GM18505 (cell line): ENCODE results near the gene C19orf85.

Experiments
- ATAC-seq: cut with Tn5 transposase; IDR thresholded peaks from one replicate; pipeline ENCODE4 v1.9.1; 2021; ENCODE audit not compliant: unreplicated experiment
- POLR2A ChIP-seq: IDR thresholded peaks from 4 replicates; pipeline ENCODE4 v1.6.1; 2011; ENCODE audit warnings: borderline replicate concordance; ENCODE audit not compliant: insufficient read depth, insufficient read length; ENCODE audit errors: extremely low read depth

The C19orf85 gene

GRCh38 chr19:55485439-55486011 is 21.0 kb upstream of the C19orf85 start:
- TF ChIP-seq POLR2A, result no peak
- no peak for ATAC-seq

GRCh38 chr19:55484593-55485438 is 20.3 kb upstream of the C19orf85 start, which contains the start of gene NAT14:
TSS of gene NAT14 (plus strand) at chr19:55485188. CDS start at chr19:55485709, 521 bp downstream.
- TF ChIP-seq POLR2A, result no peak

DNA sequence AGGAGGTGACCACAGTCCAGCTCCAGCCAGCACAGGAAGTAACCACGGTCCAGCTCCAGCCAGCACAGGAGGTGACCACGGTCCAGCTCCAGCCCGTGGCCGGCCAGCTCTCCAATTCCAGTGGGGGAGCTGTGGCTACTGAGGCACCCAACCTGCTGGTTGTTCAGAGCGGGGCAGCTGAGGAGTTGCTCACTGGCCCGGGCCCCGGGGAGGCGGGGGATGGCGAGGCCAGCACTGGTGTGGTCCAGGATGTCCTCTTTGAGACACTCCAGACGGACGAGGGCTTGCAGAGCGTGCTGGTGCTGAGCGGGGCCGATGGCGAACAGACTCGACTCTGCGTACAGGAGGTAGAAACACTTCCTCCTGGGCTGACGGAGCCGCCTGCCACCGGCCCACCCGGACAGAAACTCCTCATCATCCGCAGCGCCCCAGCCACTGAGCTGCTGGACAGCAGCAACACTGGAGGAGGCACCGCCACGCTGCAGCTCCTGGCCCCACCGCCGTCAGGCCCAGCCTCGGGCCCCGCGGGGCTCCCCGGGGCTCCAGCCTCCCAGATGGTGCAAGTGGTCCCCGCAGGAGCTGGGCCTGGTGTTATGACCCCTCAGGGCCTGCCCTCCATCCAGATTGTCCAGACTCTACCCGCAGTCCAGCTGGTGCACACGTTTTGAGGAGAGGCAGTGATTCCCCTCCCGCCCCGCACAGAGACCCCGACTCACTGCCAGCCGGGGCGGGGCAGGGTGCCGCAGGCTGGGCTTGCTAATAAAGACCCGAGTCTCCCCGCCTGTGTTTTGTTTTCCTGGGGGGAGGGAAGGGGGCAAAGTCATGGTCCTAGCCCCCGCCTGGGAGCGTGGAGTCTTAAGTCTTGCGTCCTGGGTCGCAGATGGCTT is 19.4 kb upstream of the C19orf85 start:
- no peak for TF ChIP-seq POLR2A
- ATAC-seq, result no peak

More at GRCh38 chr19:55484593-55485438, 20.3 kb upstream of the C19orf85 start, which contains the start of gene NAT14:
- peak; percentile 60 for ATAC-seq

GRCh38 chr19:55482967-55483705 is 18.6 kb upstream of the C19orf85 start:
- TF ChIP-seq POLR2A, result no peak

GRCh38 chr19:55482156-55482961 is 17.8 kb upstream of the C19orf85 start:
- no peak for TF ChIP-seq POLR2A
- ATAC-seq, result no peak

More at GRCh38 chr19:55482967-55483705, 18.6 kb upstream of the C19orf85 start:
- ATAC-seq, result no peak

- no peak for TF ChIP-seq POLR2A
- no peak for ATAC-seq
Measured at GRCh38 chr19:55481794-55482155, 17.2 kb upstream of the C19orf85 start.

- ATAC-seq, result no peak
- TF ChIP-seq POLR2A, result no peak
Measured at GRCh38 chr19:55481148-55481793, 16.7 kb upstream of the C19orf85 start.

DNA sequence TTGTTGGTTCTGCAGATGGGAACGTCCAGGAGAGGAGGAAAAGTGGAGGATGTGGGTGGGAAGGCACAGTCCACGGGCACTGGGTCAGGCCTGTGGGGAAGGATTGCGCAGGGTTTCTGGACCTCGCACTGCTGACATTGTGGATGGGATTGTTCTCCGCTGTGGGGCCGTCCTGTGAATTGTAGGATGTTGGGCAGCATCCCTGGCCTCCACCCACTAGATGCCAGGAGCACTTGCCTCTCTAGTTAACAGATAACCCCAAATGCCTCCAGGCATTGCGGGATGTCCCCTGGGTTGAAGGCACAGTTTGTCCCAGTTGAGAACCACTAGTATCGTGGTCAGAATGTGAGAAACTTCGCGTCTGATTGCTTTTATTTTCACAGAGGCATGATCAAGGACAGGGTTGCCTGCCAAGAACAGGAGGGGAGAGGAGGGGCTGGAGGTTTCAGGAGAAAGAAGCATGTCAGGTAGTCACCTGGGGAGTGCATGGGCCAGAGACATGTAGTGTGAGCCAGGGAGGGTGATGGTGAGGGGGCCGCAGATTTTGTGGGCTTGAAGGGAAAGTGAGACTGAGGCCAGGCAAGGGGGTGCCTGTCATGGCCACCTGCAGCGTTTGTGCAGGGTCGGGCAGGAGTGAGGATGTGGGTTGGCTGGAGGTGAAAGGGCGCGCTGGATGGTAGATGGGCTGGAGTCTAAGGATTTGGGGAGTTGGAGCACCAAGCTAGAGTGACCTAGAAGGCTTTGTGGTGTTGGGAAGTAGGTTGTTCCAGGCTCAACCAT is 15.1 kb upstream of the C19orf85 start:
- no peak for TF ChIP-seq POLR2A
- ATAC-seq, result no peak

- TF ChIP-seq POLR2A, result no peak
- no peak for ATAC-seq
Measured at GRCh38 chr19:55479045-55479444, 14.5 kb upstream of the C19orf85 start.

GRCh38 chr19:55478364-55478763 is 13.8 kb upstream of the C19orf85 start:
- ATAC-seq, result no peak
- TF ChIP-seq POLR2A, result no peak

- no peak for ATAC-seq
Measured at GRCh38 chr19:55477905-55478304, 13.4 kb upstream of the C19orf85 start.

GRCh38 chr19:55476100-55476775 is 11.7 kb upstream of the C19orf85 start, which contains the start of gene ZNF628:
TSS of gene ZNF628 (plus strand) at chr19:55476617. CDS start at chr19:55479911, 3,294 bp downstream.
- no peak for TF ChIP-seq POLR2A
- ATAC-seq, result peak; percentile 91

More at GRCh38 chr19:55477905-55478304, 13.4 kb upstream of the C19orf85 start:
- no peak for TF ChIP-seq POLR2A
